ENCODE results near the gene KLHL30.

DNA sequence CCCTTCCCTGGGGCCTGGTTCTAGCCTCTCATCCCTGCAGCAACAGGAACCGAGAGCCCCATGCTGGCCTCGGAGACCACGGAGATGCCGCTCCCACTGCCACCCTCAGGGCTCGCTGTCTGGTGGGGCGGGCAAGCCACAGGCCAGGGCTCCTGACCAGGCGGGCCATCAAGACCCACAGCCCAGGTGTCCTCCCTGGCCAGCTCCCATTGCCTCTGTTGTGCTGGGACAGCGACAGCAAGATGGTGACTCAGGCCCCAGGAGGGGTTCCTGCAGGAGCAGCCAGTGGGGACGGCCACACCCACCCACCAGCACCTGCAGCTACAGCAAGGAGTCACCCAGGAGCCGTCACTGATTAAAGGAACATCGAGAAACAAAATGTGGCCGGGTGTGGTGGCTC is 7.4 kb downstream of the KLHL30 start:
- TF ChIP-seq CTCF (IDR thresholded peaks at IDR 0.05; ENCODE audit: low read length) (no peak), EZH2 (IDR thresholded peaks at IDR 0.05; ENCODE audit: borderline replicate concordance, low read length) (no peak)

All from OCI-LY1 (cell line).